Spleen (tissue), 11 donors: ENCODE data around the gene TMEM26. TPM values are rescaled to one million over a fixed set of nuclear protein-coding genes. Genes with fewer than 3 reads are reported as not detected.
A peak's percentile ranks its signal among the peaks of the same experiment; 100 is the strongest.

Source experiments
- DNase-seq: peaks from one replicate; pipeline ENCODE4 v3.0.0-alpha.2; 2020
- H3K27ac ChIP-seq, 8 donors: fragments of 200-600 bp; sonication (generic) in 7 of 8; 1 replicate in 4 of 8; 2 replicates in 4 of 8; pipeline versions ENCODE4 v1.5.0 to v1.8.0; 2016 to 2021; ENCODE audit warnings: inconsistent platforms in 4 of 8, mild to moderate bottlenecking in 4 of 8, moderate library complexity in 1 of 8
- H3K27me3 ChIP-seq, 7 donors: fragments of 200-600 bp; sonication (generic) in 6 of 7; replicated peaks in 1 of 7; 1 replicate in 4 of 7; 2 replicates in 3 of 7; pipeline versions ENCODE4 v1.5.0 to v1.8.0; 2016 to 2021; ENCODE audit warnings: inconsistent platforms in 3 of 7, mild to moderate bottlenecking in 1 of 7
- H3K36me3 ChIP-seq, 6 donors: fragments of 200-600 bp; sonication (generic) in 5 of 6; 1 replicate in 4 of 6; 2 replicates in 2 of 6; pipeline versions ENCODE4 v1.5.0 to v1.8.0; 2016 to 2021; ENCODE audit warnings: inconsistent platforms in 2 of 6
- H3K4me1 ChIP-seq, 6 donors: fragments of 200-600 bp; sonication (generic) in 5 of 6; 1 replicate in 3 of 6; 2 replicates in 3 of 6; pipeline versions ENCODE4 v1.5.0 to v1.8.0; 2016 to 2021; ENCODE audit warnings: inconsistent platforms in 3 of 6
- H3K4me3 ChIP-seq, 8 donors: fragments of 200-600 bp; sonication (generic) in 7 of 8; 1 replicate in 4 of 8; 2 replicates in 4 of 8; pipeline versions ENCODE4 v1.5.0 to v1.8.0; 2016 to 2021; ENCODE audit warnings: inconsistent platforms in 4 of 8, mild to moderate bottlenecking in 4 of 8, moderate library complexity in 2 of 8
- H3K9me3 ChIP-seq, 8 donors: fragments of 200-600 bp; sonication (generic) in 7 of 8; 1 replicate in 4 of 8; 2 replicates in 4 of 8; pipeline versions ENCODE4 v1.5.0 to v1.8.0; 2016 to 2021; ENCODE audit warnings: inconsistent platforms in 4 of 8
- POLR2A ChIP-seq, 3 donors: fragments of 450-650 bp; IDR thresholded peaks; one replicate each; pipeline ENCODE4 v1.5.1; 2017; ENCODE audit warnings: antibody characterized with exemption in 3 of 3, mild to moderate bottlenecking in 1 of 3
- POLR2AphosphoS5 ChIP-seq, 3 donors: sonication (generic); formaldehyde crosslinking; IDR thresholded peaks; one replicate each; pipeline ENCODE4 v1.5.1; 2017; ENCODE audit warnings: antibody characterized with exemption in 3 of 3
- WGBS, 5 donors: extraction: QIAGEN DNeasy Blood & Tissue Kit in 3 of 5; methylation state at CpG; one replicate each; pipeline versions ENCODE4 v1.1.5 to v1.1.7; 2013 to 2018; 5-methylcytosine and 5-hydroxymethylcytosine counted together
- intact Hi-C: fragments of 100-400 bp; cut with DNase I; formaldehyde crosslinking; loops from one replicate; pipeline ENCODE4 v1.15.0; 2023; ENCODE audit warnings: low total_unique reads
- polyA plus RNA-seq, 3 donors: library from polyadenylated mRNA; stranded (reverse); fragments of 200-250 nt; gene quantifications; one replicate each; pipeline ENCODE4 v1.2.1, GENCODE V29; 2013
- total RNA-seq, 7 donors: library from RNA; depleted of rRNA in 3 of 7; stranded (reverse); fragments of >200 nt in 3 of 7; fragmentation: NEBNext Ultra II Directional in 4 of 7; extraction: Animal tissue kit (Norgen Biotek cat#: 25700) in 4 of 7; gene quantifications; one replicate each; pipeline versions ENCODE4 v1.1.0 to v1.2.1, GENCODE V29; 2016 to 2021
- TF ChIP-seq, protein P1 (sequence below), 11 experiments: fragments of 200-600 bp in 7 of 11; fragments of 450-650 bp in 4 of 11; sonication (generic) in 4 of 11; IDR thresholded peaks in 8 of 11; conservative IDR thresholded peaks in 3 of 11; 1 replicate in 7 of 11; 2 replicates in 4 of 11; pipeline versions ENCODE4 v1.4.0 to v1.8.0; 2016 to 2021; ENCODE audit warnings: antibody characterized with exemption in 11 of 11, inconsistent platforms in 4 of 11, mild to moderate bottlenecking in 1 of 11
- donor health status: healthy with polysubstance abuse.
- donor health status: DM: no; HTN: no; CAD: no; lungs with moderate emphysema.
- donor health status: DM: no; HTN: no; CAD: no.
- donor health status: Bipolar disorder and iron deficiency.
- donor health status: healthy.
- donor health status: DM: no; HTN: no; CAD: no.
- donor health status: DM: yes; HTN: yes; CAD: no.

The TMEM26 gene
- total and polyA plus RNA-seq, 10 donors = 1.0 to 30.9 (median 20.8) TPM

DNA sequence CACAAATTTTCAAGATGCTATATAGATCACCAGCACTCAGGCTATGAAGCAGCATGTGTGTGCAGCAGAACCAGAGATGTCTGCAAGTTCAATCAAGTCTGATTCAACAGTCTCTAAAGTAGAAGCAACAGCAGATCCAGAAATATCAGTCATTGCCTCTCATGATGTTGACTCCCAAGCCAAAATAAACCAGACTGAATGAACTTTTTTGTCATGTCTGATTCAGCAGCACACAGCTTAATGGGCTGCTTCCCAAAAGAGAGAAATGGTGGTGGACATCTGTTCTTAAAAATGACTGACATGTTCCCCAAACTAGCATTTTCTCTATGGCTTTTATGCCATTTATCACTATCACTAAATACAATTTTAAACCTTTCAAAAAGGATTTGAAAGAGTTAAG lies 53.8 kb downstream of the TMEM26 start:
- no peaks in the 10 kb centered on the region for H3K9me3 ChIP-seq
- intact Hi-C loops = no loop called here
- H3K4me1 ChIP-seq = peaks cover 0 to 25% (median 19%) of the 10 kb centered on the region in 6 donors
- TF ChIP-seq, protein P1, sequence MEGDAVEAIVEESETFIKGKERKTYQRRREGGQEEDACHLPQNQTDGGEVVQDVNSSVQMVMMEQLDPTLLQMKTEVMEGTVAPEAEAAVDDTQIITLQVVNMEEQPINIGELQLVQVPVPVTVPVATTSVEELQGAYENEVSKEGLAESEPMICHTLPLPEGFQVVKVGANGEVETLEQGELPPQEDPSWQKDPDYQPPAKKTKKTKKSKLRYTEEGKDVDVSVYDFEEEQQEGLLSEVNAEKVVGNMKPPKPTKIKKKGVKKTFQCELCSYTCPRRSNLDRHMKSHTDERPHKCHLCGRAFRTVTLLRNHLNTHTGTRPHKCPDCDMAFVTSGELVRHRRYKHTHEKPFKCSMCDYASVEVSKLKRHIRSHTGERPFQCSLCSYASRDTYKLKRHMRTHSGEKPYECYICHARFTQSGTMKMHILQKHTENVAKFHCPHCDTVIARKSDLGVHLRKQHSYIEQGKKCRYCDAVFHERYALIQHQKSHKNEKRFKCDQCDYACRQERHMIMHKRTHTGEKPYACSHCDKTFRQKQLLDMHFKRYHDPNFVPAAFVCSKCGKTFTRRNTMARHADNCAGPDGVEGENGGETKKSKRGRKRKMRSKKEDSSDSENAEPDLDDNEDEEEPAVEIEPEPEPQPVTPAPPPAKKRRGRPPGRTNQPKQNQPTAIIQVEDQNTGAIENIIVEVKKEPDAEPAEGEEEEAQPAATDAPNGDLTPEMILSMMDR (IDR thresholded peaks at IDR 0.05 in 8 of 11, conservative IDR thresholded peaks at IDR 0.05 in 3 of 11) = no peak
- no peak for TF ChIP-seq POLR2A (IDR thresholded peaks at IDR 0.05)
- H3K4me3 ChIP-seq = no peak overlapping the region
- no peaks in the 10 kb centered on the region for H3K36me3 ChIP-seq
- H3K27ac ChIP-seq = no peak overlapping the region
- no peaks in the 10 kb centered on the region for H3K27me3 ChIP-seq
- no peak for DNase-seq

DNA sequence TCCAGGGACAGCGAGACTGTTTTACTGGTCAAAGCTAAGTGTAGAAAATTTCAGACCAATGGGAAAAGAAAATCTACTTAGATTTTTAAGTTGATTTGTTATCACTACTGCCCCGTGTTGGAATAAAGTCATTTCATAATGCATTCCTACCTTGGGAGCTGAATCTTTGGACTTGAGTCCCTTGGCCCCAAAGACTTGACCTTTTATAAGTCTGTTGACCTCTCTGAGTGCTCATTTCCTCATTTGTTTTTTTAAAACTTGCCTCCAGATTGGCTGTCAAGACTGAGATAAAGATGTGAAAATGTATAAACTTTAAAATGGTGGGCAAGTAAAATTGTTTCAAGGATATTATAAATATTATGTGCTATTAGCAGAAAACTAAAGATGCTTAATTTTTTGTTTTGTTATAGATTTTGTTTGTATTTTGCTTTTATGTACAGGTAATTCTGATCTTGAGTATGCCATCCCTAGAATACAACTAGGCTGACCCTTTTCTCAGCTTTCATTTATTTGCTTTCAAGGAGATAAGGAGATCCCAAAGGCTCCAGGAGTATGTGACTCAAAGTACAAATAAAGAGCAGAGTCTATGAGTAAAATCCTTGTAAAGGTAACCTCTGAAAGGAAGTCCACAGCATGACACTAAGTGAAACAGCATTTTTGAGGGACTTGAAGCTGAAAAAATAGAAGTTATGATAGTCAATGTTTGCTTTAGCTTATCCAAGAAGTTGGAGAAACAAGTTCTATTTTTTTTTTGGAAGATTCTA lies 54.6 kb downstream of the TMEM26 start:
- H3K9me3 ChIP-seq = no peaks in the 10 kb centered on the region
- H3K27ac ChIP-seq = peak overlapping the region in 7 of 8 donors; percentile 72 to 82 (median 81)
- TF ChIP-seq, protein P1 (IDR thresholded peaks at IDR 0.05 in 8 of 11, conservative IDR thresholded peaks at IDR 0.05 in 3 of 11) = no peak
- TF ChIP-seq POLR2A (IDR thresholded peaks at IDR 0.05) (no peak), POLR2AphosphoS5 (IDR thresholded peaks at IDR 0.05) (no peak)
- no peaks in the 10 kb centered on the region for H3K27me3 ChIP-seq
- intact Hi-C loops = no loop called here
- H3K4me3 ChIP-seq = peak overlapping the region in 1 of 8 donors; percentile 58
- H3K4me1 ChIP-seq = peaks cover 0 to 25% (median 19%) of the 10 kb centered on the region in 6 donors
- H3K36me3 ChIP-seq = no peaks in the 10 kb centered on the region
- 64 to 87% (median 75%) methylated on average over 2 of the region's 2 CpGs for WGBS, 5 donors
- no peak for DNase-seq

DNA sequence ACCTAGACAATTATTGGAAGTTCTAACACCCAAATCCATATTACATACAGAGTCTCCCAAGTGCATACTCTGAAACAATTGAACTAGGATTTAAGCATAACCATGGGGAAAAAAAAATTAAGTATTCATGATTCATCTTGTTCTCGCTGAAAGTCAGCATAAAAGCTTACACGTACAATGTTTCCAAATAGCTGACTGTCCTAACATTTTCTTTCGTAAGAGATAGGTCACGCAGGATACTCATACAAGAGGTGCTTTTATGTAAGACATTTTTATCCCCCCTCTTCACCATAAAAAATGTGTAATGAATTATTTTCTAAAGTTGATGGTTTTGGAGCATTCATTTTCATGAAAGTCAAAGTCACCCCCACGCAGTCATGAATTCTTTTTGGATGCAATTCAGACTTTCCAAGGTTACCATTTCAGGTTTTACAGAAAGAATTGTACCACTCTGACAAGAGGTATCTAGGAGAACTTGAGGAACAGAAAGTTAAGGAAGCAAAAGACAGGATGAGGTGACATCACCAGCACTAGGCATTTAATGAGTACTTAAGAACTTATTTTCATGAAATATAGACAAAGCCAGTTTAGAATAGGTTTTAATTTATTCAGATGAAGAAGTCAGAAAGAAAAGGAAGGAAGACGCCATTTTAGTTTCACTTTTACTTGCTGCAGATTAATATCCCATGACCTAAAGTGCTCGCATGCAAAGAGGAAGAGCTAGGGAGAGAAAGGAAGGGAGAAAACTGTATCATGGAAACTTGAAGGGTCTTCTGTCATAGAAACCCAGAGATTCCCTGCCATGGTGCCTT lies 55.8 kb downstream of the TMEM26 start:
- WGBS, 5 donors = 35 to 62% (median 45%) methylated on average over 7 of the region's 7 CpGs
- intact Hi-C loops = no loop called here
- peaks cover 0 to under 1% (median 0%) of the 10 kb centered on the region in 8 donors for H3K9me3 ChIP-seq
- peaks cover 0 to 25% (median 19%) of the 10 kb centered on the region in 6 donors for H3K4me1 ChIP-seq
- H3K4me3 ChIP-seq = peak overlapping the region in 5 of 8 donors; percentile 0 to 58 (median 24)
- H3K36me3 ChIP-seq = no peaks in the 10 kb centered on the region
- no peaks in the 10 kb centered on the region for H3K27me3 ChIP-seq
- DNase-seq = no peak
- TF ChIP-seq, protein P1 (IDR thresholded peaks at IDR 0.05 in 8 of 11, conservative IDR thresholded peaks at IDR 0.05 in 3 of 11) = no peak
- no peak for TF ChIP-seq POLR2AphosphoS5 (IDR thresholded peaks at IDR 0.05)
- no peak for TF ChIP-seq POLR2A (IDR thresholded peaks at IDR 0.05)
- peak overlapping the region; percentile 57 to 82 (median 78) for H3K27ac ChIP-seq

DNA sequence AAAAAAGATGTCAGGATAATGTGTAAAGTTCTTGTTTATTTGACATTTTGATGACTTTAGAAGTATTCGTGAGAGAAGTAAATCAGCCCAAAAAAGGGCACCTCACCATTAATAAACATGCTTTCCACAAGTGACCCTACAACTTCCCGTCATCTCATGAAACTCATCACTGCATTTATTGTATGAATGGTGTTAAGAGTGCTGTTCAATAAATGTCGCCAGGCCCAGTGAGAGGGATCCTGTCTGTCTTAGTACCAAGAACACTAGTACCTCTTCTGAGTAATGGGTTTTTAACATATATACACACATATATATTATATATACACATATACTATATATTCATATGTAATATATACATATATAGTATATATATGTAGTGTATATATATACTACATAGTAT lies 61.9 kb downstream of the TMEM26 start:
- peaks cover 0 to 13% (median 0%) of the 10 kb centered on the region in 6 donors for H3K4me1 ChIP-seq
- H3K27me3 ChIP-seq = no peaks in the 10 kb centered on the region
- H3K27ac ChIP-seq = peak overlapping the region in 6 of 8 donors; percentile 15 to 71 (median 53)
- intact Hi-C loops = no loop called here
- H3K9me3 ChIP-seq = peaks cover 0 to 4% (median 0%) of the 10 kb centered on the region in 8 donors
- WGBS, 5 donors = 64 to 80% (median 67%) methylated on average over 3 of the region's 3 CpGs
- H3K4me3 ChIP-seq = no peak overlapping the region
- no peak for DNase-seq
- H3K36me3 ChIP-seq = no peaks in the 10 kb centered on the region
- no peak for TF ChIP-seq POLR2AphosphoS5 (IDR thresholded peaks at IDR 0.05)
- TF ChIP-seq, protein P1 (IDR thresholded peaks at IDR 0.05 in 8 of 11, conservative IDR thresholded peaks at IDR 0.05 in 3 of 11) = no peak
- TF ChIP-seq POLR2A (IDR thresholded peaks at IDR 0.05) = no peak
